Kidney capillary endothelial cell (primary cell): ENCODE results near the gene IQCC.
A peak's percentile ranks its signal among the peaks of the same experiment; 100 is the strongest.

ENCODE experiments used
- DNase-seq: peaks from one replicate; pipeline ENCODE4 v3.0.0-alpha.2; 2018; ENCODE audit warnings: low spot score

IQCC gene

DNA sequence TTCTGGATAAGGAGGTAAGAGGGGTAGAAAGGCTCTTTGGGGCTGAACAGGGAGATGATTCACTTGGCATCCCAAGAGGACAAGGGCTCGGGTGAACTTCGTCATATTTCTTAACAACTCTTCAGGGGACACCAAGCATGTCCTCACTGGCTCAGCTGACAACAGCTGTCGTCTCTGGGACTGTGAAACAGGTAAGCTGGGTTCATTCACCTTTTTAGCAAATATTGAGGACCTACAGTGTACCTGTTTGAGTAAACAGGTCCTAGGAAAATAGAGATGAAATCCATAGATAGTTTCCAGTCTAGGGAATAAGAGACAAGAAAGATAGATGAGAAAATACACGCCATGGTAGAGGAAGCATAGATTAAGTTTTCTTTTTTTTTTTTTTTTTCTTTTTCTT is 18.8 kb downstream of the IQCC start:
- DNase-seq, result no peak

DNA sequence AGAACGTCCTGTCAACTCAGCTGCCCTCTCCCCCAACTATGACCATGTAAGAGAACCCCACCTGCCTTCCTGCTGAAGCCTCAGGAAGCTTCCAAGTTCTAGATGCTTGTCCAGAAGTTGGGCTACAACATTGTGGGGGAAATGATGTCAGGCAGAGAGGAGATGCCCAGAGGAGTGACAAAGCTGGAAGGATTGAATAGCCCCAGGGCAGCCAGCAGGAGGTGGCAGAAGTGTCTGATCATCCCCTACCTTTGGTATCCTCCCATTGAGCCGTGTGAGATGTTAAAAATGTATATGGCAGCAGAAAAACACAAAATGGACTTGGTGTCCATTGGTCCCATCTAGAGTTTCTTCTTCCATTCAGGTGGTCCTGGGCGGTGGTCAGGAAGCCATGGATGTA is 23.3 kb downstream of the IQCC start:
- DNase-seq, result no peak

DNA sequence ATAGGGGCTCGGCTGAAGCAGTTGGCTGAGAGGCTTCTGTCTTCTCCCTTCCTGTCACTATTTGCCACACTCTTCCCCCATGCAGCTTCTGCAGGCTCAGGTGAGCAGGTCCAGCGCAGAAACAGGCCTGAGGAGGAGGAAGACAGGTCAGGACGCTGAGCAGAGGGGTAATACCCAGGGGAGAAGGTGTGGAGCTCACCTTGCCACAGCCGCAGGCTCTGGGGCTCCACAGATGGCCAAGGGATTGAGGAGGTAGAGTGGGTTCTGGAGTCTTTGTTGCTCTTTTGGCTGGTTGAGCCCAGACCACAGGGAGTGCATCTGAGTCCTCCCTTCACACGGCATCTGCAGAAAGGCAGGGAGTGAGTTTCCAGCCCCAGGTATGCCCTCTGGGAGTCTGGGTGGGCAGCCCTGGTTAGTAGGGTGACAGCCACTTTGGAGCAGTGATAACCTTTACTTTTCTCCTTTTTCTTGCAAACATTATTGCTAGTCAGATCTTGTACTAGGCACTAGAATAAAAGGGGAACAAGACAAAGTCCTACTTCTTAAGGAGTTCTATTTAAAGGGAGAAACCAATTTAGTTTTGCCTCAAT is 26.5 kb downstream of the IQCC start:
- no peak for DNase-seq

DNA sequence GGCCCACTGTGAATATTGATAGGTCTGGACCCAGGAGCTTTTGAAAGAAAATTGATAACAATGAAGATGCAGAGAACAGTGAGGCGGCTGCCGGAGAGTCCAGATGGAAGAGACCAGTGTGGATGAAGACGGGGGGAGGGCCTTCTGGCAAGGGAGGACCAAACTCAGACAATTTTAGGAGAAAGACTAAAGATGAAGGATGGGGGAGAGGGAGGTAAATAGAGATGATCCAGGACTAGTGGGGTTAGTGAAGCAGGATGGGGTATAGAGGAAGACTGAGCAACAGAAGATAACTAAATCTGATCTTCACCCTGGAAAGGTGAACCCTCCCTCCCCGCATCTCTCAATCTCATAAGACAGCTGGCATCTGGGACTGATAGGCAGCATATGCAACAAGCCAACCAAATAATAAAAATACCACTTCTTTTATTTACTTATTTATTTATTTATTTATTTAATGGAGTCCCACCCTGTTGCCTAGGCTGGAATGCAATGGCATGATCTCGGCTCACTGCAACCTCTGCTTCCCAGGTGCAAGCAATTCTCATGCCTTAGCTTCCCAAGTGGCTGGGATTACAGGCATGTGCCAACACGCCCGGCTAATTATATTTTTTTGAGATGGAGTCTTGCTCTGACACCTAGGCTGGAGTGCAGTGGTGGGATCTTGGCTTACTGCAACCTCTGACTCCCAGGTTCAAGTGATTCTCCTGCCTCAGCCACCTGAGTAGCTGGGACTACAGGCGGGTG is 27.3 kb downstream of the IQCC start:
- DNase-seq, result no peak

DNA sequence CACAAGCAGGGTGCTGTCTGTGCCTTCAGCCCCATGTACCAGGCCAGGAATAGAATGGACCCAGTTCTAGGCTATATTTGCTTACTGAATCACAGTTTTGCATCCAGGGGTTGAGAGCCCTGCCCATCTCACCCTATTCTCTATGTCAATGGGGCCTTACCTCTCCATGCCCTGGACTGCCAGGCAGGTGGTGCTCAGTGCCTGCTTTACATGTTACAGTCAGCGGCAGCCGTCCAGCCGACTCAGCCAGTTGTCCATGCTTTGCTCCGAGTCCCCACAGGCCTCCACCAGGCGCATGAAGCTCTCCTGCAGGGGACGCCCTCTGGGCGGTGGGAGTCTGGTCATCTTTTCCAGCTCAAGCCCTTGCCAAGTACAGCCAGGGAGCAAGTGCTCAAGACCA is 29.3 kb downstream of the IQCC start:
- DNase-seq, result no peak

DNA sequence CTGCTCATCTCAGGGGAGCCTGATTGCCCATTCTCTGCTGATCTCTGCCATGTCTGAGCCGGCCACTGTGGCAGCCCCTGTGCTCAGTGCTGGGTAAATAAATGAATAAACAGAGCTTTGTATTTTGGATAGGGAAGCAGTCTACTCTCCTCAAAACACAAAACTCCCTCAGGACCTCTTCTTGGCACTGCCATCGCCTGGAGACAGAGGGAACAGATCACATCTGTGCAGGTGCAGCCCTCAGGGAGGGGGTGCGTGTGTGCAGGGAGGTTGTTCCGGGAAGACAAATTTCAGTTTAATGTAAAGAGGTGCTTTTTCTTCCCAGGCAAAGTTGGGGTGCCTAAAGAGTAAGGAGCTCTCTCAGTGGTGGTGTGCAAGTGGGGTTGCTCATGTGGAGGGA is 33.9 kb downstream of the IQCC start:
- DNase-seq, result no peak

DNA sequence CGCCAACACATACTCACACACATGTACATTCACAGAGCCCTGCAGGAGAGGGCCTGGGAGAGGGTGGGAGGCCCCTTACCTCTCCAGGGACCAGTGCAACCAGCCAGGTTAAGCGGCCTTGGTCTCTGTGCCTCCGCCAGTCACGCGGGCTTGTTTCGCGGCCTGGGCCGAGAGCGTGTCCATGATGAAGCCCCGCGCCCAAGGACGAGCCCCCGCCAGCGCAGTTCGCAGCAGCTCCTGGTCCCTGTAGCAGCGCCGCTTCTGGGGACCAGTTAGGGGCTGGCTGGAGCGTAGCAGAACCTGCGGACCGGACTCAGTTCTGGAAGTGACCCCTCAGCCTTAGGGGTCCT is 34.3 kb downstream of the IQCC start:
- DNase-seq, result no peak

DNA sequence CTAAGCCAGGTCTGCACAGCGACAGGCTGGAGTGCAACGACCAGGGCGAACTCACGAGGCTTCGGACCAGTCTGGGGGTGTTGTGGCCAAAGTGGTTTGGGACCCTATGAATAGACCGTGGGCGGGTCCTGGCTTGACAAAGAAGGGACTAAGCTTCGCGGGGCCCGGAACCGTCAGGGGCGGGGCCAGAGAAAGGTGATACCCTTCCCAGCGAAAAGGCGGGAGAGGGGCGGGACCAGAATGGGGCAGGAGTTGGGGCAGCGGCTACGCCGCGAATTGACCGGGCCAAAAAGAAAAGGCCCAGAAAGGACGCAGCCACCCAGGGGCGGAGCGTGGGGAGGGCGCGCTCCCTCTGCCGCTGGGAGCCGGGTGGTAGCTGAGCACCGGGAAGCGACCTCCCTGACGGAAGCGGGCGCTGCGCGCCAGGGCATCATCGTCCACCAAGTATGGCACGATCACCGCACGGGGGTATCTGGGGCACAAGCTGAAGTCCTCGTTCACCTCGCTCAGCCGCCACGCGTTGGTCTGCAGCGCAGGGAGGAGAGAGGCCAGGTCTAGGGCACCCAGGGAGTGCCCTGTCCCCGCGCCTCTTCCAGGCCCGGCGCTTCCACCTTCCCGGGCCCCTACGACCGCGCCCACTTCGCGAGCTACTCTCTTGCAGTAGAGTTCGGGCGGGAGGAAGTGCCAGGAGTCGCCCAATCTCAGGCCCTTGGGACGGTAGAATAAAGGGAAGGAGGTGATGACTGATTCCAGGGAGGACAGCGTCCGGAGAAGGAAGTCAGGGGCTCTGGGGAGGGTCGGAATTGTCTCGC is 34.9 kb downstream of the IQCC start:
- no peak for DNase-seq

DNA sequence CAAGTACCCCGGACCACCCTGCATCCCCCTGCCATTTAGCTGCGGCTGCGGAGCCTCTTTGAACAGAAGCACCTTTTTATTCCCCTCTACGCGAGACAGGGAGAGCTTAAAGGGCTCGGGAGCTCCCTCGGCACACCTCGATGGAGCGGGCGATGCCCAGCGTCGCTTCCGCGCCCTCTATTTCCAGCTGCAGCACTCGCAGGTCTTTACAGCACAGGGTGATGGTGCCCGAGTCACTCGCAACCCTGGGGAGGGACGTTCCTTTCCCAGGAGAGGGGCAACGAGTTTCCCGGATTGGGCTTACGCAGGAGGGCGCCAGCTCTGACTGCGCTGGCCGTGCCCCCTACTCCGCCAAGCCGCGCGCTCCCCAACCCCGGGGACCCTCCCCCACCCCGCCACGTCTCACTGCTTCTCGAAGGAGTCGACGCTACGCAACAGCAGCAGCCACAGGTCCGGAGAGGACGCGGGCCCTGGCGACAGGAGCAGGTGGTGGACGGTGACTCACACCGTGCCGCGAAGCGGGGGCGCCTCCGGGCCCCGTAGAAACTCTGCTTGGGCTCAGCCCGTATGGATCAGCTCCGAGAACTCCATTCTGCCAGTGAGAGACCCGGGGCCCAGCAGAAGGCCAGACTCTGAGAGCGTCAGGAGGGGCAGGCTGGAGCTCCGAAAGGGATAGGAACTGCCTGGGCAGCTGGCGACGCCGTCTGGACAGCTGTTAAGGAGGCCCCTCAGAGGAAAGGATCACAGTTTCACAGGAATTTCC is 35.7 kb downstream of the IQCC start:
- DNase-seq, result no peak

DNA sequence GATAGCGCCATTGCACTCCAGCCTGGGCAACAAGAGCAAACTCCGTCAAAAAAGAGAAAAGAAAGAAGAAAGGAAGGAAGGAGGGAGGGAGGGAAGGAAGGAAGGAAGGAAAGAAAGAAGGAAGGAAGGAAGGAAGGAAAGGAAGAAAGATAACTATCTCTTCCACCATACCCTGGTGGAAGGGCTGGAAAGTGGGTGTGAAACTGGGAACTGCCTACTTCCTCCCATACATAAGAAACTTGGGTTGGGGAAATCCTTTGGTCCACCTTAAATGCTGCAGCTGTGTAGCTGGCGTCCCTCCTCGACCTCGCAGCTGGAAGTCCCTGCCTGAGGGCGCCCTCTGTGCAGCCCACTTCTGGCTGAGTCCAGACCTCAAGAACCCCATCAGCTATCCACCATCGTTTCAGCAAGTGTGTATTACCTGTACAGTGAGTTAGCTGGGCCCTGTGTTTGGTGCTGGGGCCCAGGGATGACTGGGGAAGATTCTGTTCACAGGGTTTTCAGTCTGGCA is 36.9 kb downstream of the IQCC start:
- no peak for DNase-seq

DNA sequence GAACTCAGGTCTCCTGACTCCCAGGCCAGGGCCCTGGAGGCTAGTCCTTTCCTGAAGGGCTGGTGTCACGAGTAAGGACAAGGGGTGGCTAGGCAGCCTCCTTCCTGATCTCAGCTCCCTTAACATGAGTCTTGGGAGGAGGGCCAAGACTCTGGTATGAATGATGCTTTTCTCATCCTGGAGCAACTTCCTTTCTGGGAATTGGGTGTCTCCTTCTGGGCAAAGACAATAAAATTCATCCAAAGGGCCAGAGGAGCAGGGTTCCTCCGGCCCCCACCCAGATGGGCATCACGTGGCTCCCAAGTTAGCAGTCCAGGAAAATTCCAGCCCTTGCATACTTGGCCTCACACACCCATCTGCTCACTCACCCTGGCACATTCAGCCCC is 41.4 kb downstream of the IQCC start, which contains the start of gene FAM167B:
FAM167B (plus strand) TSS at position 335 of the 386 bp plus-strand sequence. CDS start 200 bp downstream, outside the sequence.
- DNase-seq, result peak; percentile 90

DNA sequence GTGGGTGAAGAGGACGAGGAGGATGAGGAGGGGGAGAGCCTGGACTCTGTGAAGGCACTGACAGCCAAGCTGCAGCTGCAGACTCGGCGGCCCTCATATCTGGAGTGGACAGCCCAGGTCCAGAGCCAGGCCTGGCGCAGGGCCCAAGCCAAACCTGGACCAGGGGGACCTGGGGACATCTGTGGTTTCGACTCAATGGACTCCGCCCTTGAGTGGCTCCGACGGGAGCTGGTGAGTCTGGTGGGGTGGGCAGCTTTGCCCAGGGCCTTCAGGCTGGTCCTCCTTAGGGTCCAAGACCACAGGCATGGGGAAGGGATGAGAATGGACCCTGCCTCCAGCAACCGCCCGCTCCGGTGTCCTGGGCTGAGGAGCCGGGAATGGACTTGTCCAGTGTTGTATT is 42.0 kb downstream of the IQCC start:
- DNase-seq, result no peak

DNA sequence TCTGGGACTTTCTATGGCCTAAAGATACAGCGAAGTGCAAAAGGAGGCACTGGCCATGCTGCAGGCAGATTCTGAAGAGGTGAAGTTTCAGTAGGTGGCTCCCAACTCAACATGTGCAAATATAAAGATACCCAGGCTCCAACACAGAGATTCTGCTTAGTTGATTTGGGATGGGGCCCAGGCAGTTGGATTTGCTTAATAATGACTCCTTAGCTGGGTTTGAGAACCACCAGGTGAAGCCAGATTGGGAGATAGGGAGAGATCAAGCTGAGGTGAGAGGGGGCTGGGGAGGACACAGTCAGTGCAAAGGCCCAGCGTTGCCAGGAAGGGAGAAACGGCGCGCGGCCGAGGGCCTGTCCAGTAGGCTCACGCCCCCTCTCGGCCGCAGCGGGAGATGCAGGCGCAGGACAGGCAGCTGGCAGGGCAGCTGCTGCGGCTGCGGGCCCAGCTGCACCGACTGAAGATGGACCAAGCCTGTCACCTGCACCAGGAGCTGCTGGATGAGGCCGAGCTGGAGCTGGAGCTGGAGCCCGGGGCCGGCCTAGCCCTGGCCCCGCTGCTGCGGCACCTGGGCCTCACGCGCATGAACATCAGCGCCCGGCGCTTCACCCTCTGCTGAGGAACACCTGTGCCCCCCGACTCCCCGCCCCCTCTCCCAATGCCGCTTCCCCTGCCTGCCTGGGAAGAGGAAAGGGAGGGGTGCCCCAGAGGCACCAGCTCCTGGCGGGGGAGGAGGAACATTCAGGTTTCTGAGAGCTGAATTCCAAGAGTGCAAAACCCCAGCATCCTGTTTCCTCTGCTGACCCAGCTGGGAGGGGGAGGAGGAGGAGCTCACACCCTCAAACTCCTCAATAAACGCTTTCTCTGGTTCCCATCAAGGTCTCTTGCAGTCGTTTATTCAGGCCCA is 42.8 kb downstream of the IQCC start:
- peak; percentile 70 for DNase-seq

DNA sequence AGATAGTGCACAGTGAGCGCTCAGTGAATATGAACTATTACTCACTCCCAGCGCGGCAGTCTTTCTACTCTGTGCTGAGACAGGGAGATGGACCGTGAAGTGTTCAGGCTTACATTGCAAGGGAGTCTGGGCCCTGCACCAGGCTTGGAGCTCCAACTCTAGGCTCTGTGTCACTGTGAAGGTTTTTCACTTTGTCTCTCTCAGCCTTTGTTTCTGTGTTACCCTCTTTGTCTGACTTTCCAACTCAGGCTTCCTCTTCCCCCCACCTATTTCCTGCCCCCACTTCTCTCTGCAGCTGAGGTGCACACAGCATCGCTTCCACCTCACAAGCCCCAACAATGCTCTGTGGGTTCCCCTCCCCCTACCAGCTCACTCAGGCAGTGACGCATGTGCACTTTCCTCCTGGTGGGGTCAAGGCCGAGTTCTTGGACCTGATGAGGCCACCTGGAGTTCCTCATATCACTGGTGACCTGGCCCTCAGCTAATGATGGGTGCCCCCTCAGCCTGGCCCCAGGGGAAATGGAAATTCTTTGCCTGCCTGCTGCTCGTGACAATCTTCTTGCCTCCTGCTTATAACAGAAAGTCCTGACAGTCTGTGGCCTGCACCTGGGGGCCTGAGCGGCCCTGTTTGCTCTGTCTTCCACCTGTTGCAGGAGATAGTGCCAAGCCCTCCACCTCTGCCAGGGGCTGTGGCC is 44.5 kb downstream of the IQCC start:
- peak; percentile 94 for DNase-seq

DNA sequence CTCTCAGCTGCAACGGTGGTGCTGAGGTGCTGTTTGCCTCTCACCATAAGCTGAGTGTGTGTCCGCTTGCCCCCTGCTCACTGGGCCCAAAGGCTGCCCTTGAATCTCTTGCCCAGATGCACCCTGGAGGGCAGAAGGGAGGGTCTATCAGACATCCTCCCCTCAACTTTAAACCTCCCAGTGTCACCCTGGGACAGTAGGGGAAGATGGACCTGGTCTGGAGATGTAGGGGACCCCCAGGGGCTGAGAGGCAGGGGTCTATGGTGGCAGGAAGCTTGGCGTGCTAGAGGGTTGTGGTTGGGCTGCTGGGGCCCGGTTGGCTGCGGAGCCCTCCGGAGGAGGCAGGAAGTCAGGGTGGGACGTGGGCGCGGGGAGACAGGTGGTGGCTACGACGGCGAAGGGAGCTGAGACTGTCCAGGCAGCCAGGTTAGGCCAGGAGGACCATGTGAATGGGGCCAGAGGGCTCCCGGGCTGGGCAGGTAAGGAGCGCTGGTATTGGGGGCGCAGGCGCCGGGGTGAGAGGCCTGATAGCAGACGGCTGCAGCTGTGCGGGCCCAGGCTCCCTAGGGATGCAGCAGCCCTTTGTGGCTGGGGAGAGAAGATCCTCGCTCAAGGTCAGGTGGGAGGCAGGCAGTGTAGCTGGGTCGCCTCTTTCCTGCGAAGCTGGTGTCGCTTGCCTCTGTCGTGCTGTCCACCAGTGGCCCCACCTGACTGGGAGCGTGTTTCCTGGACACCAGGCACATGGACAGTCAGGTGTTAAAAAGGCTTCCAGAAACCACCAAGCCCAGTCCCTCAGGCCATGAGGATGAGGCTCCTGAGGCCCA is 45.6 kb downstream of the IQCC start, which contains the start of gene LCK:
LCK (plus strand) TSS at position 373 of the 824 bp plus-strand sequence. CDS start 23,065 bp downstream, outside the sequence.
- no peak for DNase-seq

DNA sequence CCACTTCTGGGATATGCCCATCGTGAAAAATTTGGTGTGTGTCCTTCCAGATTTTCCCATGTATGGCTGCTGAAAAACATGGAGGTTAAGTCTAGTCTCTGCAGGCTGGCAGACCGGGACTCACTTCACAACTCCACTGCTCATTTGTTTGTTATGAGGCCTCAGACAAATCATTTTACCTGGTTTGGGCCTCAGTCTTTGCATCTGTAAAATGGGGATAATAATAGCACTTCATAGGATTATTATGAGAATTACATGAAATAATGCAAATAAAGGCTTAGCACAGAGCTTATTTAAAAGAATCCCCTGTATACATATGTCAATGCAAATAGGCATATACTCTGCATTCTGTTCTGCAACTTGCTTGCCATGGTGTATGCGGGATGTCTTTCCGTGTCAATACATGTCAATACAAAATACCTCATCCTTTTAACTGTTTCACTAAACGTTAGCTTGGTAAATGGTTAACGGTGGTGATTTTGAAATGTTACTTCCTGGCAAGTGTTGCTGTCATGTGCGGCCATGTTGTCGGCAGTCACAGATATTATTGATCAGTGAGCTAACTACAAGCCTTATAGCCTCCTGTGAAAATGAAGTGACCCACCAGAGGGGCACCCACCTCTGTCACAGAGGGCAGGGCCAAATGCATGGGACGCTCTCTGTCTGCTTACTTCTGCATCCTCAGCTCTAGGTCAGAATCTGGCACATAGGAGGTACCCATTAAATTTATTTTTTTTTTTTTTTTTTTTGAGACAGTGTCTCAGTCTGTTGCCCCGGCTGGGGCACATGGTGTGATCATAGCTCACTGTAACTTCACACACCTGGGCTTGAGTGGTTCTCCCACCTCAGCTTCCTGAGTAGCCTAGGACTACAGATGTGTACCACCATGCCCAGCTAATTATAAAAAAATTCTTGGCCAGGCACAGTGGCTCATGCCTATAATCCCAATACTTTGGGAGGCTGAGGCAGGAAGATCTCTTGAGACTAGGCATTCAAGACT is 49.9 kb downstream of the IQCC start:
- DNase-seq, result no peak

DNA sequence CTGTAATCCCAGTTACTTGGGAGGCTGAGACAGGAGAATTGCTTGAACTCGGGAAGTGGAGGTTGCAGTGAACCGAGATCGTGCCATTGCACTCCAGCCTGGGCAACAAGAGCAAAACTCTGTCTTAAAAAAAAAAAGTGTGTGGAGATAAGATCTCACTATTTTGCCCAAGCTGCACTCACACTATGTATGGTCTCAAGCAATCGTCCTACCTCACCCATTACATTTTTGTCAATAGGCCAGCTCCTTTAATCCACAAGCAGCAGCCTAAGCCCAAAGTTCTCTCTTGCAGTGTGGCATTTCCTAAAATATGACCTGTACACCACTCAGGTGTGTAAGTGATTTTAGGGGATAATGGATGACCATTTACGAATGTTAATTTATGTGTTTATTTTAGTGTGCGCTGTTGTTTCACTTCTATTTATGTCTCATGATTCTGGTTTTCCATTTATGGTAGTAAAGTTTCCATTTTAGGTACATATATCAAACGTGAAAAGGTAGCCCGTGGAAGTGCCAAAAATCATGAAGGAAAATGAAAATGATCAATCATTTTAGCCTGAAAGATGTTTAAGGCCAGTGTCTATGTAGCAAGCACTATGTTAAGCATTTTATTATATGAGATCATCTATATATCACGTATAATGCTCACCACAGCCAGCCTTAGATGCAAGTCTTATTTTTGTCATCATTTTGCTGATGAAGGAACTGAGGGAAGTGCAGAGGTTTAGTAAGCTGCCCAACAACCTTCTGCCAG is 51.2 kb downstream of the IQCC start:
- no peak for DNase-seq

DNA sequence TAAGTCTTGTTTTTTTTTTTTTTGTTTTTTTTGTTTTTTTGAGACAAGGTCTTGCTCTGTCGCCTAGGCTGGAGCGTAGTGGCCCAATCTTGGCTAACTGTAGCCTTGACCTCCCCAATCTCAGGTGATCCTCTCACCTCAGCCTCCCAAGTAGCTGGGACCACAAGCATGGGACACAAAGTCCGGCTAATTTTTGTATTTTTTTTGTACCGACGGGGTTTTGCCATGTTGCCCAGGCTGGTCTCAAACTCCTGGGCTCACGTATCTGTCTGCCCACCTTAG is 51.7 kb downstream of the IQCC start:
- no peak for DNase-seq
